Smooth muscle cell (in vitro differentiated cells): ENCODE data around the gene FNDC3B. TPM values are rescaled to one million over a fixed set of nuclear protein-coding genes. Genes with fewer than 3 reads are reported as not detected.

Source experiments
- DNase-seq: peaks from one replicate; lab custom pipeline; 2025; ENCODE audit not compliant: unreplicated experiment; lab: John Stamatoyannopoulos, UW
- H2AFZ ChIP-seq: fragments of 200-600 bp; sonication (generic); 2 replicates; pipeline ENCODE4 v1.6.0; 2016; ENCODE audit warnings: antibody characterized with exemption, low read depth, mild to moderate bottlenecking
- H3F3A ChIP-seq: fragments of 200-600 bp; sonication (generic); 2 replicates; pipeline ENCODE4 v1.6.0; 2017; ENCODE audit warnings: antibody characterized with exemption, low read depth
- H3K27ac ChIP-seq: fragments of 200-600 bp; sonication (generic); 2 replicates; pipeline ENCODE4 v1.5.1; 2016; ENCODE audit warnings: low read depth, mild to moderate bottlenecking
- H3K27me3 ChIP-seq: fragments of 200-600 bp; sonication (generic); 2 replicates; pipeline ENCODE4 v1.6.1; 2016; ENCODE audit warnings: low read depth, mild to moderate bottlenecking
- H3K36me3 ChIP-seq: fragments of 200-600 bp; sonication (generic); 2 replicates; pipeline ENCODE4 v1.5.1; 2016; ENCODE audit warnings: low read depth
- H3K4me1 ChIP-seq: fragments of 200-600 bp; sonication (generic); 2 replicates; pipeline ENCODE4 v1.5.1; 2016; ENCODE audit warnings: low read depth
- H3K4me2 ChIP-seq: fragments of 200-600 bp; sonication (generic); 2 replicates; pipeline ENCODE4 v1.6.0; 2016; ENCODE audit warnings: mild to moderate bottlenecking
- H3K4me3 ChIP-seq: fragments of 200-600 bp; sonication (generic); 2 replicates; pipeline ENCODE4 v1.5.1; 2016; ENCODE audit warnings: mild to moderate bottlenecking
- H3K79me2 ChIP-seq: fragments of 200-600 bp; sonication (generic); 2 replicates; pipeline ENCODE4 v1.6.0; 2016; ENCODE audit warnings: low read depth, mild to moderate bottlenecking
- H3K9ac ChIP-seq: fragments of 200-600 bp; sonication (generic); 2 replicates; pipeline ENCODE4 v1.6.0; 2016; ENCODE audit warnings: low read depth
- H3K9me3 ChIP-seq: fragments of 200-600 bp; sonication (generic); replicated peaks from 2 replicates; pipeline ENCODE4 v1.5.1; 2016; ENCODE audit warnings: low read depth
- H4K20me1 ChIP-seq: fragments of 200-600 bp; sonication (generic); 2 replicates; pipeline ENCODE4 v1.6.0; 2016; ENCODE audit warnings: low read depth
- WGBS: methylation state at CpG from one replicate; pipeline ENCODE4 v1.1.7; 2016; ENCODE audit warnings: low lambda C conversion rate; 5-methylcytosine and 5-hydroxymethylcytosine counted together
- polyA plus RNA-seq: library from polyadenylated mRNA; unstranded; fragments of >200 nt; fragmentation: Nextera tagmentation; extraction: Ambion mirVana; gene quantifications from 2 replicates; pipeline ENCODE4 v1.2.1, GENCODE V29; 2016
- total RNA-seq: library from RNA; depleted of rRNA; stranded (reverse); fragments of >200 nt; gene quantifications from 2 replicates; pipeline ENCODE4 v1.2.3, GENCODE V29; 2014
- TF ChIP-seq, protein P1 (sequence below): fragments of 200-600 bp; sonication (generic); IDR thresholded peaks from 2 replicates; pipeline ENCODE4 v1.5.1; 2017; ENCODE audit warnings: borderline replicate concordance, mild to moderate bottlenecking, antibody characterized with exemption; ENCODE audit not compliant: insufficient read depth, poor library complexity, severe bottlenecking

FNDC3B gene
- total and polyA plus RNA-seq, 2 experiments from 2014 or later: 149 to 294 TPM

DNA sequence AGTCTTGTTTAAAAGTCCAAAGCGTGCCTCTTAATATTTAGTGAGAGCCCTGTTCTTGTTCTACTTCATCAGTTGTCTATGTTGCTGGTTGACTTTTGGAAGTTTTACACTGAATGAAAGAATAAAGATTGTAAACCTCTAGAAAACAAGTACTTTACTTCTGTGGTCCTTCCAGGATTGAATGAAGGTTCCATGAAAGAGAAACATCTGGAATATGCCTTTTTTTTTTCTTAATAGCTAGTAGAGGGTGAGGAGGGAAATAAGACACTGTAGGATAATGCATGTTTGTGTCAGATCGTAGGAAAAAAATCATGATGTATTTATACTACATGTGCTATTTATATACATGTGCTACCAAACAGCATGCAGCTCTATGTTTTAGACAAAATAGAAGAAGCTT lies 205.9 kb downstream of the FNDC3B start:
- H3K27me3 ChIP-seq: no peaks in the 10 kb centered on the region
- TF ChIP-seq, protein P1, sequence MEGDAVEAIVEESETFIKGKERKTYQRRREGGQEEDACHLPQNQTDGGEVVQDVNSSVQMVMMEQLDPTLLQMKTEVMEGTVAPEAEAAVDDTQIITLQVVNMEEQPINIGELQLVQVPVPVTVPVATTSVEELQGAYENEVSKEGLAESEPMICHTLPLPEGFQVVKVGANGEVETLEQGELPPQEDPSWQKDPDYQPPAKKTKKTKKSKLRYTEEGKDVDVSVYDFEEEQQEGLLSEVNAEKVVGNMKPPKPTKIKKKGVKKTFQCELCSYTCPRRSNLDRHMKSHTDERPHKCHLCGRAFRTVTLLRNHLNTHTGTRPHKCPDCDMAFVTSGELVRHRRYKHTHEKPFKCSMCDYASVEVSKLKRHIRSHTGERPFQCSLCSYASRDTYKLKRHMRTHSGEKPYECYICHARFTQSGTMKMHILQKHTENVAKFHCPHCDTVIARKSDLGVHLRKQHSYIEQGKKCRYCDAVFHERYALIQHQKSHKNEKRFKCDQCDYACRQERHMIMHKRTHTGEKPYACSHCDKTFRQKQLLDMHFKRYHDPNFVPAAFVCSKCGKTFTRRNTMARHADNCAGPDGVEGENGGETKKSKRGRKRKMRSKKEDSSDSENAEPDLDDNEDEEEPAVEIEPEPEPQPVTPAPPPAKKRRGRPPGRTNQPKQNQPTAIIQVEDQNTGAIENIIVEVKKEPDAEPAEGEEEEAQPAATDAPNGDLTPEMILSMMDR: no peak
- H3K9ac ChIP-seq: no peak overlapping the region
- no peaks in the 10 kb centered on the region for H3K9me3 ChIP-seq
- peaks cover 23% of the 10 kb centered on the region for H3F3A ChIP-seq
- peaks cover 100% of the 10 kb centered on the region for H3K79me2 ChIP-seq
- H3K4me3 ChIP-seq: no peak overlapping the region
- H4K20me1 ChIP-seq: peaks cover 98% of the 10 kb centered on the region
- peaks cover 17% of the 10 kb centered on the region for H3K36me3 ChIP-seq
- H3K4me1 ChIP-seq: peaks cover 5% of the 10 kb centered on the region
- no peak for DNase-seq
- WGBS: 85% methylated on average over 2 of the region's 2 CpGs
- no peak overlapping the region for H3K4me2 ChIP-seq
- H2AFZ ChIP-seq: no peak overlapping the region
- H3K27ac ChIP-seq: peak overlapping the region; percentile 69

- Histone ChIP-seq H2AFZ (no peak overlapping the region), H3K27ac (peak overlapping the region; percentile 69), H3K4me2 (no peak overlapping the region), H3K4me1 (peaks cover 5% of the 10 kb centered on the region), H3K4me3 (no peak overlapping the region), H4K20me1 (peaks cover 98% of the 10 kb centered on the region), H3K36me3 (peaks cover 18% of the 10 kb centered on the region), H3K9ac (no peak overlapping the region), H3K79me2 (peaks cover 100% of the 10 kb centered on the region), H3K9me3 (no peaks in the 10 kb centered on the region), H3F3A (peaks cover 28% of the 10 kb centered on the region), H3K27me3 (no peaks in the 10 kb centered on the region)
- 91% methylated on average over 10 of the region's 10 CpGs for WGBS
- TF ChIP-seq, protein P1: no peak
- DNase-seq: no peak
These were observed 206.9 kb downstream of the FNDC3B start for GRCh38 chr3:172246107-172246844.

GRCh38 chr3:172247525-172248274 lies 208.3 kb downstream of the FNDC3B start:
- Histone ChIP-seq H3K9ac (no peak overlapping the region), H3K4me3 (no peak overlapping the region), H4K20me1 (peaks cover 97% of the 10 kb centered on the region), H2AFZ (no peak overlapping the region), H3K79me2 (peaks cover 100% of the 10 kb centered on the region), H3K4me1 (peaks cover 5% of the 10 kb centered on the region), H3K4me2 (no peak overlapping the region), H3K36me3 (peaks cover 22% of the 10 kb centered on the region), H3F3A (peaks cover 38% of the 10 kb centered on the region), H3K27ac (peak overlapping the region; percentile 71), H3K9me3 (no peaks in the 10 kb centered on the region), H3K27me3 (no peaks in the 10 kb centered on the region)
- TF ChIP-seq, protein P1: no peak
- WGBS: 90% methylated on average over 13 of the region's 13 CpGs
- DNase-seq: no peak
